Smooth muscle cell (in vitro differentiated cells): ENCODE measurements around the gene SPECC1L. TPM values are rescaled to one million over a fixed set of nuclear protein-coding genes. Genes with fewer than 3 reads are reported as not detected.

ENCODE experiments used
- DNase-seq: peaks from one replicate; lab custom pipeline; 2025; ENCODE audit not compliant: unreplicated experiment; lab: John Stamatoyannopoulos, UW
- H2AFZ ChIP-seq: fragments of 200-600 bp; sonication (generic); 2 replicates; pipeline ENCODE4 v1.6.0; 2016; ENCODE audit warnings: antibody characterized with exemption, low read depth, mild to moderate bottlenecking
- H3F3A ChIP-seq: fragments of 200-600 bp; sonication (generic); 2 replicates; pipeline ENCODE4 v1.6.0; 2017; ENCODE audit warnings: antibody characterized with exemption, low read depth
- H3K27ac ChIP-seq: fragments of 200-600 bp; sonication (generic); 2 replicates; pipeline ENCODE4 v1.5.1; 2016; ENCODE audit warnings: low read depth, mild to moderate bottlenecking
- H3K27me3 ChIP-seq: fragments of 200-600 bp; sonication (generic); 2 replicates; pipeline ENCODE4 v1.6.1; 2016; ENCODE audit warnings: low read depth, mild to moderate bottlenecking
- H3K36me3 ChIP-seq: fragments of 200-600 bp; sonication (generic); 2 replicates; pipeline ENCODE4 v1.5.1; 2016; ENCODE audit warnings: low read depth
- H3K4me1 ChIP-seq: fragments of 200-600 bp; sonication (generic); 2 replicates; pipeline ENCODE4 v1.5.1; 2016; ENCODE audit warnings: low read depth
- H3K4me2 ChIP-seq: fragments of 200-600 bp; sonication (generic); 2 replicates; pipeline ENCODE4 v1.6.0; 2016; ENCODE audit warnings: mild to moderate bottlenecking
- H3K4me3 ChIP-seq: fragments of 200-600 bp; sonication (generic); 2 replicates; pipeline ENCODE4 v1.5.1; 2016; ENCODE audit warnings: mild to moderate bottlenecking
- H3K79me2 ChIP-seq: fragments of 200-600 bp; sonication (generic); 2 replicates; pipeline ENCODE4 v1.6.0; 2016; ENCODE audit warnings: low read depth, mild to moderate bottlenecking
- H3K9ac ChIP-seq: fragments of 200-600 bp; sonication (generic); 2 replicates; pipeline ENCODE4 v1.6.0; 2016; ENCODE audit warnings: low read depth
- H3K9me3 ChIP-seq: fragments of 200-600 bp; sonication (generic); replicated peaks from 2 replicates; pipeline ENCODE4 v1.5.1; 2016; ENCODE audit warnings: low read depth
- H4K20me1 ChIP-seq: fragments of 200-600 bp; sonication (generic); 2 replicates; pipeline ENCODE4 v1.6.0; 2016; ENCODE audit warnings: low read depth
- CTCF ChIP-seq: fragments of 200-600 bp; sonication (generic); IDR thresholded peaks from 2 replicates; pipeline ENCODE4 v1.5.1; 2017; ENCODE audit warnings: borderline replicate concordance, mild to moderate bottlenecking, antibody characterized with exemption; ENCODE audit not compliant: insufficient read depth, poor library complexity, severe bottlenecking
- WGBS: methylation state at CpG from one replicate; pipeline ENCODE4 v1.1.7; 2016; ENCODE audit warnings: low lambda C conversion rate; 5-methylcytosine and 5-hydroxymethylcytosine counted together
- polyA plus RNA-seq: library from polyadenylated mRNA; unstranded; fragments of >200 nt; fragmentation: Nextera tagmentation; extraction: Ambion mirVana; gene quantifications from 2 replicates; pipeline ENCODE4 v1.2.1, GENCODE V29; 2016
- total RNA-seq: library from RNA; depleted of rRNA; stranded (reverse); fragments of >200 nt; gene quantifications from 2 replicates; pipeline ENCODE4 v1.2.3, GENCODE V29; 2014

SPECC1L gene
- total and polyA plus RNA-seq, 2 experiments from 2014 or later, result 10.0 to 19.1 TPM

DNA sequence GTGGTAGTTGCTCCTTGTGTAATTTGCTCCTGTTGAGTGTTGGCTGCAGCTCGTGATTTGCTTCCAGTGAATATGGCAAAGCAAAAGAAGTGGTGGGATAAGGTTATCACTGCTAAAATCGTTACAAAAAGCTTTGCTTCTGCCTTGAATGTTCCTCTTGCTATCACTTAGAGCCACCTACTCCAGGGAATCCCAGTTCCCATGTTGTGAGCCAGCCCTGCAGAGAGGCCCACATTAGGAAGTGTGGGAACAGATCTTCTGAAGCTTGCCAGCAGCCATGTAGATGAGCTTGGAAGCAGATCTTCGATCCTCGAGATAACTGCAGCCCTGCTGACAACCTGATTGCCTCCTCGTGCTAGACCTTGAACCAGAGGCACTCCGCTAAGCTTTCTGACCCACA, 71.0 kb downstream of the SPECC1L start:
- Histone ChIP-seq H3K9me3 (no peaks in the 10 kb centered on the region), H3K9ac (no peak overlapping the region), H3K4me1 (peaks cover 10% of the 10 kb centered on the region), H3K36me3 (peaks cover 10% of the 10 kb centered on the region), H3K4me2 (no peak overlapping the region), H3K4me3 (no peak overlapping the region), H3K27ac (no peak overlapping the region), H4K20me1 (peaks cover 21% of the 10 kb centered on the region), H3K27me3 (no peaks in the 10 kb centered on the region), H3F3A (no peaks in the 10 kb centered on the region), H3K79me2 (no peaks in the 10 kb centered on the region), H2AFZ (no peak overlapping the region)
- TF ChIP-seq CTCF, result no peak
- 83% methylated on average over 6 of the region's 6 CpGs for WGBS
- no peak for DNase-seq

DNA sequence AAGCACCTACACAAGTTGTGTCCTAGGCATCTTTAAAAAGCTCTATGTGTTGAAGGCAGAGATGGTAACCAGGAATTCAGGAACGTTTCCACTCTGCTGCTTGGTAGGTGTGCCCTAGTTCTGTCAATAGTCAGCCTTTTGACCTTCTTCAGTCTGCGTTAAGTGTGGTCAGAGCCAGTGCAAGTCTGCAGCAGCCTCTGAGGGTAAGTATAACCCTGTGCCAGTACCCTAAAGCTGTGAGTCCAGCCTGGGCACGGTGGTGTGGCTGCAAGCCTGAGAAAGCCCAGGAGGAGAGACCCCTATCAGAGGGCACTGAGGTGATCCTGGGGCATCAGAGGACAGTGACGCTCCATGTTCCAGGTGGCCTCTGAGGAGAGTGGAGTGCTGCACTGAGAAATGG, 80.0 kb downstream of the SPECC1L start:
- peaks cover 4% of the 10 kb centered on the region for H4K20me1 ChIP-seq
- H3K4me2 ChIP-seq, result no peak overlapping the region
- no peak overlapping the region for H3K4me3 ChIP-seq
- no peak overlapping the region for H3K9ac ChIP-seq
- H2AFZ ChIP-seq, result no peak overlapping the region
- H3K4me1 ChIP-seq, result no peaks in the 10 kb centered on the region
- peaks cover 22% of the 10 kb centered on the region for H3K36me3 ChIP-seq
- TF ChIP-seq CTCF, result no peak
- DNase-seq, result no peak
- WGBS, result 96% methylated on average over 4 of the region's 4 CpGs
- H3F3A ChIP-seq, result no peaks in the 10 kb centered on the region
- no peak overlapping the region for H3K27ac ChIP-seq
- H3K9me3 ChIP-seq, result no peaks in the 10 kb centered on the region
- peaks cover 4% of the 10 kb centered on the region for H3K79me2 ChIP-seq
- H3K27me3 ChIP-seq, result no peaks in the 10 kb centered on the region

- H3K36me3 ChIP-seq, result peaks cover 24% of the 10 kb centered on the region
- DNase-seq, result no peak
- peaks cover 4% of the 10 kb centered on the region for H3K79me2 ChIP-seq
- no peak overlapping the region for H3K9ac ChIP-seq
- no peaks in the 10 kb centered on the region for H3K27me3 ChIP-seq
- H3K27ac ChIP-seq, result no peak overlapping the region
- H3F3A ChIP-seq, result no peaks in the 10 kb centered on the region
- no peak overlapping the region for H3K4me3 ChIP-seq
- no peak for TF ChIP-seq CTCF
- H3K9me3 ChIP-seq, result no peaks in the 10 kb centered on the region
- H3K4me2 ChIP-seq, result no peak overlapping the region
- WGBS, result 97% methylated on average over 2 of the region's 2 CpGs
- H4K20me1 ChIP-seq, result peaks cover 15% of the 10 kb centered on the region
- no peaks in the 10 kb centered on the region for H3K4me1 ChIP-seq
- H2AFZ ChIP-seq, result no peak overlapping the region
Observed at GRCh38 chr22:24353121-24353520, 82.5 kb downstream of the SPECC1L start.

- Histone ChIP-seq H4K20me1 (peaks cover 28% of the 10 kb centered on the region), H3K9ac (no peak overlapping the region), H3K4me3 (no peak overlapping the region), H3K27me3 (no peaks in the 10 kb centered on the region), H3K4me2 (no peak overlapping the region), H2AFZ (no peak overlapping the region), H3F3A (no peaks in the 10 kb centered on the region), H3K9me3 (no peaks in the 10 kb centered on the region), H3K27ac (no peak overlapping the region), H3K79me2 (peaks cover 4% of the 10 kb centered on the region), H3K4me1 (no peaks in the 10 kb centered on the region), H3K36me3 (peaks cover 17% of the 10 kb centered on the region)
- no peak for DNase-seq
- TF ChIP-seq CTCF, result no peak
- WGBS, result 79% methylated on average over 2 of the region's 2 CpGs
Observed at GRCh38 chr22:24355574-24355973, 84.9 kb downstream of the SPECC1L start.
